Small intestine (tissue), 7 donors: ENCODE data around the gene SPRING1. TPM values are rescaled to one million over a fixed set of nuclear protein-coding genes. Genes with fewer than 3 reads are reported as not detected.
"Not testable (repeated sequence)": the region's sequence is repeated elsewhere in the genome, so short reads cannot be mapped to it uniquely, and the experiment has no call there.

Experiments used
- DNase-seq, 2 donors: peaks; one replicate each; pipeline versions ENCODE4 v3.0.0 to v3.0.0-alpha.2; 2013
- FAIRE-seq: peaks from 2 replicates; lab custom pipeline; 2012; peaks lifted over from hg19 to GRCh38; lab: Jason Lieb, UNC
- H3K27ac ChIP-seq, 3 donors: one replicate each; pipeline ENCODE4 v1.5.1; 2013; ENCODE audit warnings: low read length in 2 of 3, mild to moderate bottlenecking in 2 of 3, control low read depth in 1 of 3, inconsistent platforms in 1 of 3, low read depth in 1 of 3, moderate library complexity in 1 of 3
- H3K27me3 ChIP-seq, 3 donors: one replicate each; pipeline ENCODE4 v1.6.1; 2013; ENCODE audit warnings: low read length in 3 of 3, inconsistent platforms in 1 of 3; ENCODE audit not compliant: control insufficient read depth in 3 of 3, insufficient read depth in 3 of 3
- H3K36me3 ChIP-seq, 3 donors: one replicate each; pipeline ENCODE4 v1.6.1; 2013; ENCODE audit warnings: low read length in 3 of 3, inconsistent platforms in 1 of 3, low read depth in 1 of 3, mild to moderate bottlenecking in 1 of 3, moderate library complexity in 1 of 3; ENCODE audit not compliant: control insufficient read depth in 3 of 3, insufficient read depth in 2 of 3
- H3K4me1 ChIP-seq, 3 donors: one replicate each; pipeline ENCODE4 v1.6.1; 2013; ENCODE audit warnings: low read length in 2 of 3, inconsistent platforms in 1 of 3, low read depth in 1 of 3, mild to moderate bottlenecking in 1 of 3, moderate library complexity in 1 of 3; ENCODE audit not compliant: control insufficient read depth in 3 of 3, insufficient read depth in 2 of 3
- H3K4me3 ChIP-seq, 3 donors: one replicate each; pipeline ENCODE4 v1.5.1; 2013; ENCODE audit warnings: low read length in 3 of 3, control low read depth in 1 of 3, inconsistent platforms in 1 of 3, low read depth in 1 of 3, mild to moderate bottlenecking in 1 of 3, moderate library complexity in 1 of 3
- H3K9me3 ChIP-seq, 2 donors: one replicate each; pipeline ENCODE4 v1.6.1; 2013; ENCODE audit warnings: low read depth in 1 of 2, low read length in 1 of 2; ENCODE audit not compliant: control insufficient read depth in 2 of 2, insufficient read depth in 1 of 2
- WGBS, 3 donors: extraction: QIAGEN DNeasy Blood & Tissue Kit; methylation state at CpG; one replicate each; pipeline ENCODE4 v1.1.7; 2013; 5-methylcytosine and 5-hydroxymethylcytosine counted together
- polyA plus RNA-seq, 4 donors: library from polyadenylated mRNA; stranded (reverse) in 3 of 4; unstranded in 1 of 4; fragments of 200-250 nt in 3 of 4; fragments of 120-200 nt in 1 of 4; gene quantifications; one replicate each; pipeline versions ENCODE4 v1.2.1 to v1.2.3, GENCODE V29; 2013
- donor health status: healthy with polysubstance abuse.
- donor health status: control.
- donor health status: control.
- donor health status: Bipolar disorder and iron deficiency.
- donor health status: healthy.

Gene SPRING1
- polyA plus RNA-seq, 4 donors = 10.3 to 44.8 (median 16.4) TPM

DNA sequence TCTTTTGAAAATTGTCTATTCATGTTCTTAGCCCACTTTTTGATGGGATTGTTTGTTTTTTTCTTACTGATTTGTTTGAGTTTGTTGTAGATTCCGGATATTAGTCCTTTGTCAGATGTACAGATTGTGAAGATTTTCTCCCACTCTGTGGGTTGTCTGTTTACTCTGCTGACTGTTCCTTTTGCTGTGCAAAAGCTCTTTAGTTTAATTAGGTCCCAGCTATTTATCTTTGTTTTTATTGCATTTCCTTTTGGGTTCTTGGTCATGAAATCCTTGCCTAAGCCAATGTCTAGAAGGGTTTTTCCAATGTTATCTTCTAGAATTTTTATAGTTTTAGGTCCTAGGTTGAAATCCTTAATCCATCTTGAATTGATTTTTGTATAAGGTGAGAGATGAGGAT is 16.9 kb upstream of the SPRING1 start:
- H3K4me3 ChIP-seq, H3K36me3 ChIP-seq, H3K4me1 ChIP-seq, H3K27me3 ChIP-seq, H3K27ac ChIP-seq, H3K9me3 ChIP-seq, FAIRE-seq, DNase-seq: not testable (repeated sequence)
- 83 to 100% (median 91%) methylated on average over 1 of the region's 1 CpG for WGBS, 3 donors

GRCh38 chr12:116754097-116754496 is 16.2 kb upstream of the SPRING1 start:
- not testable (repeated sequence) for FAIRE-seq
- WGBS, 3 donors = 94 to 97% (median 96%) methylated on average over 5 of the region's 5 CpGs

DNA sequence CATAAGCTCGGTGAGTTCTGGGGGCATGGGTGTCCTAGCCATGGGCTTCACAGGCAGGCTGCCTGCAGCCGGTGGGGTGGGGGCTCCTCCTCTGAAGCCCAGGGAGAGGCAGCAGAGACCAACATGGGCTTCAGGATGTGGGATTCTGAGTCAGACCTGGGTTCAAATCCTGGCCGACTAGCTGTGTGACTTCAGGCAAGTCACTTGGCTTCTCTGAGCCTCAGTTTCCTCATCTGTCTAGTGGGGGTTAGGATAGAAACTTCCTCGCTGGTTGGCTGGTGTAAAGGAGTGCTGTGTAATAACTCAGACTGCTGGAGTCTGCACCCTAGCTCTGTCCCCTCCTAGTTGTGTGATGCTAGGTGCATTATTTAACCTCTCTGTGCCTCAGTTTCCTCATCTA is 12.4 kb upstream of the SPRING1 start:
- 93 to 98% (median 96%) methylated on average over 4 of the region's 4 CpGs for WGBS, 3 donors
- Histone ChIP-seq H3K4me1 (no peaks in the 10 kb centered on the region), H3K27ac (no peak overlapping the region), H3K9me3 (no peaks in the 10 kb centered on the region), H3K36me3 (no peaks in the 10 kb centered on the region), H3K4me3 (no peak overlapping the region), H3K27me3 (no peaks in the 10 kb centered on the region)
- FAIRE-seq = no peak
- DNase-seq = no peak

More at GRCh38 chr12:116754097-116754496, 16.2 kb upstream of the SPRING1 start:
- H3K4me3 ChIP-seq, H3K36me3 ChIP-seq, H3K4me1 ChIP-seq, DNase-seq, H3K27me3 ChIP-seq, H3K9me3 ChIP-seq, H3K27ac ChIP-seq: not testable (repeated sequence)

GRCh38 chr12:116749884-116750283 is 12.0 kb upstream of the SPRING1 start:
- H3K36me3 ChIP-seq = no peaks in the 10 kb centered on the region
- 91 to 94% (median 93%) methylated on average over 20 to 26 of the region's 26 CpGs for WGBS, 3 donors
- no peak for FAIRE-seq

GRCh38 chr12:116745554-116745953 is 7.7 kb upstream of the SPRING1 start:
- H3K27ac ChIP-seq = no peak overlapping the region
- no peaks in the 10 kb centered on the region for H3K36me3 ChIP-seq
- no peak for FAIRE-seq
- 86 to 95% (median 92%) methylated on average over 4 of the region's 4 CpGs for WGBS, 3 donors
- H3K4me1 ChIP-seq = no peaks in the 10 kb centered on the region
- DNase-seq = no peak
- H3K27me3 ChIP-seq = no peaks in the 10 kb centered on the region
- no peak overlapping the region for H3K4me3 ChIP-seq
- H3K9me3 ChIP-seq = no peaks in the 10 kb centered on the region

More at GRCh38 chr12:116749884-116750283, 12.0 kb upstream of the SPRING1 start:
- H3K27me3 ChIP-seq = no peaks in the 10 kb centered on the region
- no peaks in the 10 kb centered on the region for H3K9me3 ChIP-seq
- H3K27ac ChIP-seq = no peak overlapping the region
- H3K4me3 ChIP-seq = no peak overlapping the region
- H3K4me1 ChIP-seq = no peaks in the 10 kb centered on the region
- no peak for DNase-seq

DNA sequence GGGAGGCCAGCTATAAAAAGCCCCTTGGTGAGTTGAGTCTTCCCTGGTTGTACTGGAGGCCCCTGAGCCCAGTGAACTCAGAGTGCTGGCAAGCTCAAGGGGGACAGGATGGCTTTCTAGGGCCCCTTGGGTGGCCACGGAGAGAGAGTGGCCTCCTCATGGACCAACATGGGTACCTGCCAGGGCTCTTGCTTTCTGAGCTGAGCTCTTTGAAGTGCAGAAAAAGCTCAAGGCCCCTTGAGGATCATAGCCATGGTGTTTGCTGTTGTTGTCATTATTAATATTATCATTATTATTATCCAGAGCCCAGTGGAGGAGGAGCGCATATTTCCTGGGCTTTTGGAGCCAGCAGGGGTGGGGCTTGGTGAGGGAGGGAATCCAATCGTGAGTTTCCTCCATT is 6.9 kb upstream of the SPRING1 start:
- Histone ChIP-seq H3K4me1 (no peaks in the 10 kb centered on the region), H3K27me3 (no peaks in the 10 kb centered on the region), H3K36me3 (no peaks in the 10 kb centered on the region), H3K9me3 (no peaks in the 10 kb centered on the region), H3K27ac (no peak overlapping the region), H3K4me3 (no peak overlapping the region)
- DNase-seq (no peak), FAIRE-seq (no peak)
- 63 to 65% (median 63%) methylated on average over 3 of the region's 3 CpGs for WGBS, 3 donors

DNA sequence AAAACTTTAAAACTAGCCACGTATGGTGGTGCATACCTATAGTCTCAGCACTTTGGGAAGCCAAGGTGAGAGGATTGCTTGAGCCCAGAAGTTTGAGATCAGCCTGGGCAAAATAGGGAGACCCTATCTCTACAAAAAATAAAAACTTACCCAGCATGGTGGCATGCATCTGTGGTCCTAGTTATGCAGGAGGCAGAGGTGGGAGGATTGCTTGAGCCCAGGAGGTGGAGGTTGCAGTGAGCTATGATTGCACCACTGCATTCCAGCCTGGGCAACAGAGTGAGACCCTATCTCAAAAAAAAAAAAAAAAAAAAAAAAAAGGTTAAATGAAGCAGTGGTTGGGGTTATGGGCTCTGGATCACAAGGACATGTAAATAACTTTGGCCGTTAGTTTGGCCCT is 4.9 kb upstream of the SPRING1 start:
- WGBS, 3 donors = 74 to 97% (median 79%) methylated on average over 2 of the region's 2 CpGs

GRCh38 chr12:116739381-116739887 is 1.6 kb upstream of the SPRING1 start:
- no peak for DNase-seq
- Histone ChIP-seq H3K4me3 (no peak overlapping the region), H3K27ac (no peak overlapping the region), H3K4me1 (peaks cover 0 to 4% (median 0%) of the 10 kb centered on the region in 3 donors), H3K9me3 (no peaks in the 10 kb centered on the region), H3K27me3 (no peaks in the 10 kb centered on the region), H3K36me3 (peaks cover 0 to 7% (median under 1%) of the 10 kb centered on the region in 3 donors)
- FAIRE-seq = no peak
- 86 to 91% (median 90%) methylated on average over 7 of the region's 7 CpGs for WGBS, 3 donors

More for the DNA sequence above, 4.9 kb upstream of the SPRING1 start:
- not testable (repeated sequence) for H3K4me3 ChIP-seq, DNase-seq, H3K36me3 ChIP-seq, H3K9me3 ChIP-seq, H3K27ac ChIP-seq, FAIRE-seq, H3K4me1 ChIP-seq, H3K27me3 ChIP-seq
